Cardiac septum (tissue), 1 donor: ENCODE measurements around the gene EPHA8. TPM values are rescaled to one million over a fixed set of nuclear protein-coding genes. Genes with fewer than 3 reads are reported as not detected.

Source experiments
- microRNA-seq: library from miRNA; unstranded; fragments of <30 nt; microRNA quantifications from one replicate; pipeline ENCODE4 v1.2.0, GENCODE V29; 2020
- total RNA-seq: library from RNA; stranded (reverse); fragmentation: NEBNext Ultra II Directional; extraction: Animal tissue kit (Norgen Biotek cat#: 25700); gene quantifications from one replicate; pipeline ENCODE4 v1.2.1, GENCODE V29; 2021
- donor health status: DM: no; HTN: no; CAD: no.

The EPHA8 gene
- total RNA-seq, 1 donor from 2014 or later, result not detected

Small RNA genes lying within 50 kb of the gene (microRNA-seq; reads per million reads assigned to microRNA genes)
- gene MIR6127, result not detected

Other genes starting within 250 kb of the EPHA8 start
- gene ZBTB40, start 111.6 kb upstream of the EPHA8 start, total RNA-seq, result 12.9 TPM
- gene C1QA, start 73.1 kb downstream of the EPHA8 start, total RNA-seq, result 35.1 TPM
- 38.6 TPM for gene C1QC, start 80.1 kb downstream of the EPHA8 start, total RNA-seq
- gene C1QB, start 89.7 kb downstream of the EPHA8 start, total RNA-seq, result 34.3 TPM
- gene EPHB2, start 147.3 kb downstream of the EPHA8 start, total RNA-seq, result 0.81 TPM